Prostate gland (tissue), 2 donors: ENCODE results near the gene KCNMB1.

Source experiments
- CTCF ChIP-seq, 4 experiments: fragments of 200-600 bp in 2 of 4; fragments of 450-650 bp in 2 of 4; sonication (generic) in 2 of 4; IDR thresholded peaks; 1 replicate in 3 of 4; 2 replicates in 1 of 4; pipeline ENCODE4 v1.5.1; 2016 to 2019; ENCODE audit warnings: antibody characterized with exemption in 4 of 4, mild to moderate bottlenecking in 2 of 4, moderate library complexity in 2 of 4
- POLR2A ChIP-seq: fragments of 450-650 bp; IDR thresholded peaks from one replicate; pipeline ENCODE4 v1.6.1; 2016; ENCODE audit warnings: antibody characterized with exemption, mild to moderate bottlenecking

- TF ChIP-seq CTCF (IDR thresholded peaks at IDR 0.05) (no peak), POLR2A (no peak)
Observed at GRCh38 chr5:170329524-170329923, 59.6 kb downstream of the KCNMB1 start.
